Heart left ventricle (tissue), 16 donors: ENCODE measurements around the gene METTL2B. TPM values are rescaled to one million over a fixed set of nuclear protein-coding genes. Genes with fewer than 3 reads are reported as not detected.

Source experiments
- ATAC-seq, 4 donors: fragments of 200-7000 bp; cut with Tn5 transposase; one replicate each; pipeline ENCODE4 v1.9.1; 2020 to 2022; ENCODE audit warnings: moderate library complexity in 4 of 4, mild to moderate bottlenecking in 3 of 4, moderate number of reproducible peaks in 1 of 4
- DNase-seq, 5 donors: peaks; one replicate each; pipeline ENCODE4 v3.0.0-alpha.2; 2020
- H3K27ac ChIP-seq, 12 donors: fragments of 200-600 bp; sonication (generic) in 4 of 12; one replicate each; pipeline versions ENCODE4 v1.5.0 to v1.8.0; 2016 to 2022; ENCODE audit warnings: mild to moderate bottlenecking in 2 of 12
- H3K27me3 ChIP-seq, 9 donors: fragments of 200-600 bp; sonication (generic) in 2 of 9; one replicate each; pipeline versions ENCODE4 v1.5.1 to v1.8.0; 2016 to 2022; ENCODE audit warnings: mild to moderate bottlenecking in 3 of 9
- H3K36me3 ChIP-seq, 9 donors: fragments of 200-600 bp; sonication (generic) in 2 of 9; one replicate each; pipeline versions ENCODE4 v1.5.0 to v1.8.0; 2018 to 2022; ENCODE audit warnings: mild to moderate bottlenecking in 2 of 9
- H3K4me1 ChIP-seq, 12 donors: fragments of 200-600 bp; sonication (generic) in 4 of 12; one replicate each; pipeline versions ENCODE4 v1.5.0 to v1.8.0; 2016 to 2022; ENCODE audit warnings: mild to moderate bottlenecking in 3 of 12
- H3K4me3 ChIP-seq, 12 donors: fragments of 200-600 bp; sonication (generic) in 4 of 12; one replicate each; pipeline versions ENCODE4 v1.5.0 to v1.8.0; 2017 to 2022; ENCODE audit warnings: mild to moderate bottlenecking in 9 of 12, moderate library complexity in 4 of 12
- H3K9me3 ChIP-seq, 12 donors: fragments of 200-600 bp; sonication (generic) in 4 of 12; one replicate each; pipeline versions ENCODE4 v1.5.0 to v1.8.0; 2016 to 2022; ENCODE audit warnings: mild to moderate bottlenecking in 1 of 12
- POLR2A ChIP-seq, 2 donors: fragments of 450-650 bp; IDR thresholded peaks; one replicate each; pipeline ENCODE4 v1.6.1; 2017; ENCODE audit warnings: antibody characterized with exemption in 2 of 2, mild to moderate bottlenecking in 2 of 2, moderate library complexity in 2 of 2
- WGBS, 4 donors: extraction: QIAGEN DNeasy Blood & Tissue Kit in 2 of 4; methylation state at CpG; one replicate each; pipeline versions ENCODE4 v1.1.5 to v1.1.7; 2013 to 2018; 5-methylcytosine and 5-hydroxymethylcytosine counted together
- intact Hi-C, 10 donors: fragments of 100-400 bp; cut with DNase I; formaldehyde crosslinking; loops; one replicate each; pipeline versions ENCODE4 v1.11.1 to v1.14.2; 2022
- polyA plus RNA-seq, 2 donors: library from polyadenylated mRNA; stranded (reverse); fragments of 200-250 nt; gene quantifications; one replicate each; pipeline ENCODE4 v1.2.3, GENCODE V29; 2013
- total RNA-seq, 9 donors: library from RNA; depleted of rRNA in 2 of 9; stranded (reverse); fragments of >200 nt in 2 of 9; fragmentation: NEBNext Ultra II Directional in 3 of 9; extraction: Animal tissue kit (Norgen Biotek cat#: 25700) in 3 of 9; gene quantifications; one replicate each; pipeline versions ENCODE4 v1.1.0 to v1.2.4, GENCODE V29; 2016 to 2023
- TF ChIP-seq, protein P1 (sequence below), 12 donors: fragments of 200-600 bp; sonication (generic) in 4 of 12; IDR thresholded peaks; one replicate each; pipeline versions ENCODE4 v1.5.0 to v1.8.0; 2018 to 2022; ENCODE audit warnings: antibody characterized with exemption in 12 of 12, mild to moderate bottlenecking in 5 of 12
- donor health status: ischemic (EF 13 %, LVEDD 7.1; RV severe dilation, severe dysfunction).
- donor health status: healthy with polysubstance abuse.
- donor health status: DM: no; HTN: yes; CAD: no.
- donor health status: DM: no; HTN: no; CAD: no.
- donor health status: ischemic (EF 25% LVEDD 6.9; RV normal size, moderate dysfunction).
- donor health status: ischemic (EF 25% LVEDD 5.7; RV mildly dilated, moderate dysfunction).
- donor health status: healthy.
- donor health status: DM: yes; HTN: yes; CAD: no.
- donor health status: ischemic (EF 35%, LVEDD 5.7; RV mildly dilated, moderate dysfunction).
- donor health status: nonischemic (EF 11% LVEDD 7.7; RV severe dilation, severe dysfunction).
- donor health status: DM: yes; HTN: yes; CAD: no.
- donor health status: PGD.
- donor health status: ischemic (EF 29% LVEDD 5.4; RV normal size, mild dysfunction).
- donor health status: nonischemic (EF 23%, LVEDD 6.1; RV moderate dilation, normal function).

The METTL2B gene
- total and polyA plus RNA-seq, 11 donors, result 9.1 to 24.6 (median 20.0) TPM

GRCh38 chr7:128447941-128448564 lies 28.5 kb upstream of the METTL2B start:
- Histone ChIP-seq H3K4me1 (peaks cover 0 to 10% (median 0%) of the 10 kb centered on the region in 12 donors), H3K9me3 (no peaks in the 10 kb centered on the region), H3K36me3 (no peaks in the 10 kb centered on the region), H3K27me3 (no peaks in the 10 kb centered on the region), H3K27ac (no peak overlapping the region), H3K4me3 (no peak overlapping the region)
- no peak for DNase-seq
- ATAC-seq, result no peak
- intact Hi-C loops, result no loop called here
- whole genome bisulfite sequencing, 4 donors, result 70 to 74% (median 72%) methylated on average over 4 of the region's 4 CpGs
- TF ChIP-seq, protein P1, sequence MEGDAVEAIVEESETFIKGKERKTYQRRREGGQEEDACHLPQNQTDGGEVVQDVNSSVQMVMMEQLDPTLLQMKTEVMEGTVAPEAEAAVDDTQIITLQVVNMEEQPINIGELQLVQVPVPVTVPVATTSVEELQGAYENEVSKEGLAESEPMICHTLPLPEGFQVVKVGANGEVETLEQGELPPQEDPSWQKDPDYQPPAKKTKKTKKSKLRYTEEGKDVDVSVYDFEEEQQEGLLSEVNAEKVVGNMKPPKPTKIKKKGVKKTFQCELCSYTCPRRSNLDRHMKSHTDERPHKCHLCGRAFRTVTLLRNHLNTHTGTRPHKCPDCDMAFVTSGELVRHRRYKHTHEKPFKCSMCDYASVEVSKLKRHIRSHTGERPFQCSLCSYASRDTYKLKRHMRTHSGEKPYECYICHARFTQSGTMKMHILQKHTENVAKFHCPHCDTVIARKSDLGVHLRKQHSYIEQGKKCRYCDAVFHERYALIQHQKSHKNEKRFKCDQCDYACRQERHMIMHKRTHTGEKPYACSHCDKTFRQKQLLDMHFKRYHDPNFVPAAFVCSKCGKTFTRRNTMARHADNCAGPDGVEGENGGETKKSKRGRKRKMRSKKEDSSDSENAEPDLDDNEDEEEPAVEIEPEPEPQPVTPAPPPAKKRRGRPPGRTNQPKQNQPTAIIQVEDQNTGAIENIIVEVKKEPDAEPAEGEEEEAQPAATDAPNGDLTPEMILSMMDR (IDR thresholded peaks at IDR 0.05), result no peak
- no peak for TF ChIP-seq POLR2A (IDR thresholded peaks at IDR 0.05)

GRCh38 chr7:128448751-128449302 lies 27.7 kb upstream of the METTL2B start:
- intact Hi-C loops, result no loop called here
- ATAC-seq (no peak), DNase-seq (no peak)
- H3K27me3 ChIP-seq, result no peaks in the 10 kb centered on the region
- WGBS, 4 donors, result 81 to 92% (median 84%) methylated on average over 6 of the region's 6 CpGs
- no peak overlapping the region for H3K4me3 ChIP-seq
- no peak overlapping the region for H3K27ac ChIP-seq
- no peaks in the 10 kb centered on the region for H3K9me3 ChIP-seq
- no peaks in the 10 kb centered on the region for H3K36me3 ChIP-seq
- peaks cover 0 to 15% (median 5%) of the 10 kb centered on the region in 12 donors for H3K4me1 ChIP-seq
- TF ChIP-seq, protein P1 (IDR thresholded peaks at IDR 0.05), result no peak
- no peak for TF ChIP-seq POLR2A (IDR thresholded peaks at IDR 0.05)

- Histone ChIP-seq H3K4me1 (peaks cover 0 to 31% (median 18%) of the 10 kb centered on the region in 12 donors), H3K27me3 (no peaks in the 10 kb centered on the region), H3K27ac (peak overlapping the region in 9 of 12 donors; percentile 5 to 63 (median 42)), H3K4me3 (no peak overlapping the region), H3K9me3 (no peaks in the 10 kb centered on the region), H3K36me3 (no peaks in the 10 kb centered on the region)
- 51 to 60% (median 54%) methylated on average over 4 of the region's 4 CpGs for WGBS, 4 donors
- no peak for TF ChIP-seq POLR2A (IDR thresholded peaks at IDR 0.05)
- TF ChIP-seq, protein P1 (IDR thresholded peaks at IDR 0.05), result no peak
- ATAC-seq (no peak), DNase-seq (no peak)
- intact Hi-C loops, result loop anchor here in 1 of 10 donors (10.0 kb wide), 1 partner anchor 46 kb away; the partner anchor contains the start of gene IMPDH1
These were observed 26.1 kb upstream of the METTL2B start for GRCh38 chr7:128450409-128450808.

- intact Hi-C loops, result loop anchor here in 1 of 10 donors (10.0 kb wide), 1 partner anchor 46 kb away; the partner anchor contains the start of gene IMPDH1
These were observed 25.6 kb upstream of the METTL2B start for GRCh38 chr7:128450913-128451312.

More at GRCh38 chr7:128450913-128451312, 25.6 kb upstream of the METTL2B start:
- Histone ChIP-seq H3K9me3 (no peaks in the 10 kb centered on the region), H3K36me3 (no peaks in the 10 kb centered on the region), H3K4me1 (peaks cover 0 to 32% (median 18%) of the 10 kb centered on the region in 12 donors), H3K27ac (peak overlapping the region in 9 of 12 donors; percentile 5 to 63 (median 41)), H3K27me3 (no peaks in the 10 kb centered on the region), H3K4me3 (no peak overlapping the region)
- DNase-seq (no peak), ATAC-seq (no peak)
- TF ChIP-seq, protein P1 (IDR thresholded peaks at IDR 0.05), result no peak
- TF ChIP-seq POLR2A (IDR thresholded peaks at IDR 0.05), result no peak
- 92 to 95% (median 94%) methylated on average over 5 of the region's 5 CpGs for WGBS, 4 donors
